Pancreas (tissue), 10 donors: ENCODE measurements around the gene BCL7A. TPM values are rescaled to one million over a fixed set of nuclear protein-coding genes. Genes with fewer than 3 reads are reported as not detected.
A peak's percentile ranks its signal among the peaks of the same experiment; 100 is the strongest.

Source experiments
- ATAC-seq, 4 donors: fragments of 200-7000 bp; cut with Tn5 transposase; one replicate each; pipeline versions ENCODE4 v1.8.0 to v1.9.1; 2020; ENCODE audit warnings: mild to moderate bottlenecking in 4 of 4, moderate library complexity in 4 of 4
- DNase-seq, 6 donors: peaks; one replicate each; pipeline ENCODE4 v3.0.0-alpha.2; 2020
- FAIRE-seq: peaks from 2 replicates; lab custom pipeline; 2012; peaks lifted over from hg19 to GRCh38; lab: Jason Lieb, UNC
- H3K27ac ChIP-seq, 4 donors: fragments of 200-600 bp; sonication (generic); 1 replicate in 3 of 4; 2 replicates in 1 of 4; pipeline versions ENCODE4 v1.5.0 to v1.8.0; 2020
- H3K27me3 ChIP-seq, 4 donors: fragments of 200-600 bp; one replicate each; pipeline ENCODE4 v1.8.0; 2021
- H3K36me3 ChIP-seq, 3 donors: fragments of 200-600 bp; sonication (generic) in 1 of 3; one replicate each; pipeline versions ENCODE4 v1.5.0 to v1.8.0; 2020 to 2021
- H3K4me1 ChIP-seq, 3 donors: fragments of 200-600 bp; one replicate each; pipeline ENCODE4 v1.8.0; 2021
- H3K4me3 ChIP-seq, 4 donors: fragments of 200-600 bp; sonication (generic) in 2 of 4; one replicate each; pipeline versions ENCODE4 v1.5.0 to v1.8.0; 2020 to 2021
- H3K9me3 ChIP-seq, 4 donors: fragments of 200-600 bp; one replicate each; pipeline ENCODE4 v1.8.0; 2021
- WGBS, 2 donors: extraction: QIAGEN DNeasy Blood & Tissue Kit; methylation state at CpG; one replicate each; pipeline ENCODE4 v1.1.7; 2013; 5-methylcytosine and 5-hydroxymethylcytosine counted together
- intact Hi-C, 3 donors: fragments of 100-400 bp; cut with DNase I; formaldehyde crosslinking; loops; one replicate each; pipeline versions ENCODE4 v1.11.1 to v1.14.2; 2022
- polyA plus RNA-seq, 2 donors: library from polyadenylated mRNA; stranded (reverse); fragments of 200-250 nt; gene quantifications; one replicate each; pipeline ENCODE4 v1.2.3, GENCODE V29; 2013
- total RNA-seq, 6 donors: library from RNA; stranded (reverse); fragmentation: NEBNext Ultra II Directional in 4 of 6; extraction: Animal tissue kit (Norgen Biotek cat#: 25700) in 4 of 6; gene quantifications; one replicate each; pipeline versions ENCODE4 v1.2.1 to v1.2.4, GENCODE V29; 2021 to 2023
- TF ChIP-seq, protein P1 (sequence below), 4 donors: fragments of 200-600 bp; sonication (generic) in 3 of 4; IDR thresholded peaks; one replicate each; pipeline versions ENCODE4 v1.5.0 to v1.8.0; 2021; ENCODE audit warnings: antibody characterized with exemption in 4 of 4
- donor health status: healthy with polysubstance abuse.
- donor health status: DM: no; HTN: no; CAD: no; lungs with moderate emphysema.
- donor health status: DM: no; HTN: no; CAD: no.
- donor health status: control.
- donor health status: control.
- donor health status: Bipolar disorder and iron deficiency.
- donor health status: DM: yes; HTN: yes; CAD: no.
- donor health status: DM: no; HTN: no; CAD: no.
- donor health status: DM: no; HTN: no; CAD: no.
- donor health status: DM: yes; HTN: yes; CAD: no.

The BCL7A gene
- total and polyA plus RNA-seq, 8 donors = 6.9 to 13.4 (median 9.0) TPM

DNA sequence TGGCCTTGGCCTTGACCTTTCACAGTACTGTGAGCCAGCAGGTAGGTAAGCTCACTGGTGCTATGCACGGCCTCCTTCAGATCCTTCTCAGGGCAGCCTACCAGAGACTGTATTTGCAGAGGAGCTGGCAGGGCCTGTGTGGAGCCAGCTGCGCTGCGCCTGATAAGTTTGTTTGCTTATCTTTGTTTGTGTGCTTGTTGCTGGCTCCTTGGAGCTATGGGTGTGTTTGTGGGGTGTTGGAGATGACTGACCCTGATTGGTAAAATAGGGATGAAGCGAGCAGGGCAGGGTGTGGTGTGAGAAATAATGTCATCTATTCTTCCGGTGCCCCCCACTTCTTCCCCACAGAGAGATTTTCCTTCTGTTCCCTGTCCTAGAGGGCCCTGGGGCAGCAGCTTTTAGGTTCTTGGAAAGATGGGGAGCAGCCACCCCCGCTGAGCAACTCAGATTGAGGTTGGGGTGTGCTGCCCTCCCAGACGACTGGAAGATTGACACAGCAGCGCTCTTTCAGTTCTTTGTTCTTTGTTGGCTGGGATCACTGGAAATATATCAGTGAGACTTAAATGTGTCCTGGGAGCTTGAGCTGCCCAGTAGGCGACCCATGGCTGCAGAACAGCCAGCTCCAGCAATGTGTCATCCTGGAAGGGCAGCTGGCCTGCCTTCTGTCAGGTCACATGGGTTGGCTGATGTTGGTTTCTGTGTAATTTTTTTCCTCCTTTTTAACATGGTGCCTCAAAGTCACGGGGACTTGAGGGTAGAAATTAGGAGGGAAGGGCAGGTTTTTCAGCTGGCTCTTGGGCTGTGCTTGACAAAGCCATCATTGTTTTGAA, 76.5 kb downstream of the BCL7A start:
- Histone ChIP-seq H3K36me3 (no peaks in the 10 kb centered on the region), H3K9me3 (no peaks in the 10 kb centered on the region), H3K27ac (peak overlapping the region; percentile 80 to 94 (median 90)), H3K27me3 (no peaks in the 10 kb centered on the region), H3K4me3 (peak overlapping the region in 2 of 4 donors; percentile 7 to 14), H3K4me1 (peaks cover 52 to 67% (median 59%) of the 10 kb centered on the region in 3 donors)
- ATAC-seq (peak; percentile 88 to 92 (median 91)), FAIRE-seq (no peak), DNase-seq (peak; percentile 77 to 98 (median 96))
- TF ChIP-seq, protein P1, sequence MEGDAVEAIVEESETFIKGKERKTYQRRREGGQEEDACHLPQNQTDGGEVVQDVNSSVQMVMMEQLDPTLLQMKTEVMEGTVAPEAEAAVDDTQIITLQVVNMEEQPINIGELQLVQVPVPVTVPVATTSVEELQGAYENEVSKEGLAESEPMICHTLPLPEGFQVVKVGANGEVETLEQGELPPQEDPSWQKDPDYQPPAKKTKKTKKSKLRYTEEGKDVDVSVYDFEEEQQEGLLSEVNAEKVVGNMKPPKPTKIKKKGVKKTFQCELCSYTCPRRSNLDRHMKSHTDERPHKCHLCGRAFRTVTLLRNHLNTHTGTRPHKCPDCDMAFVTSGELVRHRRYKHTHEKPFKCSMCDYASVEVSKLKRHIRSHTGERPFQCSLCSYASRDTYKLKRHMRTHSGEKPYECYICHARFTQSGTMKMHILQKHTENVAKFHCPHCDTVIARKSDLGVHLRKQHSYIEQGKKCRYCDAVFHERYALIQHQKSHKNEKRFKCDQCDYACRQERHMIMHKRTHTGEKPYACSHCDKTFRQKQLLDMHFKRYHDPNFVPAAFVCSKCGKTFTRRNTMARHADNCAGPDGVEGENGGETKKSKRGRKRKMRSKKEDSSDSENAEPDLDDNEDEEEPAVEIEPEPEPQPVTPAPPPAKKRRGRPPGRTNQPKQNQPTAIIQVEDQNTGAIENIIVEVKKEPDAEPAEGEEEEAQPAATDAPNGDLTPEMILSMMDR (IDR thresholded peaks at IDR 0.05) = no peak
- intact Hi-C loops = no loop called here
- WGBS, 2 donors = 6 to 8% methylated on average over 10 of the region's 10 CpGs

DNA sequence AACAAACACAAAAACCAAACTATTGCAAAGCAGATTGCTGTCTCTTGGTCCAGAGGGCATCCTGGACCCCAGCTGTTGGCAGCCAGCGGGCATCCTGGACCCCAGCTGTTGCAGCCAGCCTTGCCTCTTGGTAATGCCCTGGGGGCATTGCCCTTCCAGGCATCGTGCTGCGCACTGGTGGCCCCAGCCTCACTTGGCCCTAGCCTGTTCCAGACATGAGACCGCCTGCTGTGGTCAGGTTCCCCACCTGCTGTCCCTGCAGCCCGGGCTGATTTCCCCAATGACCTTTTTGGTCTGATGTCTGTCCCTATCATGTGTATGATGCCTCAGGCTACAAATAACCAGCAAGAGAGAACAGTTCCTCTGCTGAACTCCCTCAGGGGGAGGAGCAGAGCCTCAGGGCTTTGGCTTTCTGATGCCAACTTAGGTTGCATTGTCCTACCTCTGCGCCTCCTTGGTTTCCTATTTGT, 77.6 kb downstream of the BCL7A start:
- 92 to 93% methylated on average over 6 of the region's 6 CpGs for WGBS, 2 donors
- Histone ChIP-seq H3K4me3 (no peak overlapping the region), H3K4me1 (peaks cover 52 to 68% (median 59%) of the 10 kb centered on the region in 3 donors), H3K36me3 (no peaks in the 10 kb centered on the region), H3K27me3 (no peaks in the 10 kb centered on the region), H3K27ac (peak overlapping the region; percentile 80 to 94 (median 90)), H3K9me3 (no peaks in the 10 kb centered on the region)
- no peak for ATAC-seq
- FAIRE-seq = no peak
- peak in 2 of 6 donors; percentile 55 to 73 for DNase-seq
- intact Hi-C loops = no loop called here
- TF ChIP-seq, protein P1 (IDR thresholded peaks at IDR 0.05) = no peak

GRCh38 chr12:122099856-122100255, 78.2 kb downstream of the BCL7A start:
- Histone ChIP-seq H3K27me3 (no peaks in the 10 kb centered on the region), H3K9me3 (no peaks in the 10 kb centered on the region), H3K36me3 (no peaks in the 10 kb centered on the region), H3K4me3 (no peak overlapping the region), H3K4me1 (peaks cover 52 to 71% (median 59%) of the 10 kb centered on the region in 3 donors), H3K27ac (peak overlapping the region; percentile 80 to 94 (median 90))
- no peak for FAIRE-seq
- no peak for DNase-seq
- WGBS, 2 donors = 36% methylated on average over 3 of the region's 3 CpGs
- intact Hi-C loops = no loop called here
- TF ChIP-seq, protein P1 (IDR thresholded peaks at IDR 0.05) = no peak
- no peak for ATAC-seq

DNA sequence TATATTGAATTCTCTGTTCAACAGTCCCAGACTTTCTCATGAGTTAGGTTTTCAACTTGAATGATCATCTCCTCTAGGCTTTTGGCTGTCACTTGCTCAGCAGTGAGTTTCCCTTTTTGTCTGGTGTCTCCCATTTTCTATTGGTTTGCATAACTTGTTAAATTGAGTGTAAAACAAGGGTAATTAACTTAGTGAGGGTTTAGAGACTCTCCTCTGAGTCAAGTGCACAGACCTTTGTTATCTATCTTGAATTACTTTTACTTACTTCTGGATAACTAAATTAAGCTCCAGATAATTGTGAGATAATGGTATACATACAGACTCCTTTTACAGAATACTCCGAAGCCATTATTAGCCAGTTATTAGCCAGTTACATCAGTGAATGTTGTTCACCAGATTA, 78.9 kb downstream of the BCL7A start:
- 47 to 60% methylated on average over 1 of the region's 1 CpG for WGBS, 2 donors
- H3K4me1 ChIP-seq = peaks cover 52 to 75% (median 59%) of the 10 kb centered on the region in 3 donors

More for the DNA sequence above, 78.9 kb downstream of the BCL7A start:
- intact Hi-C loops = no loop called here
- no peak overlapping the region for H3K4me3 ChIP-seq
- TF ChIP-seq, protein P1 (IDR thresholded peaks at IDR 0.05) = no peak
- FAIRE-seq (no peak), ATAC-seq (no peak), DNase-seq (no peak)
- H3K9me3 ChIP-seq = no peaks in the 10 kb centered on the region
- peak overlapping the region in 2 of 4 donors; percentile 88 to 94 for H3K27ac ChIP-seq
- no peaks in the 10 kb centered on the region for H3K36me3 ChIP-seq
- no peaks in the 10 kb centered on the region for H3K27me3 ChIP-seq
